Measurements from ENCODE around the gene MTMR6. TPM values are rescaled to one million over a fixed set of nuclear protein-coding genes. Genes with fewer than 3 reads are reported as not detected.

The MTMR6 gene
- total RNA-seq, 1 experiment from 2014 or later, result 9.7 TPM

GRCh38 chr13:25330541-25330940, 43.3 kb upstream of the MTMR6 start:
- TF ChIP-seq POLR2AphosphoS5 (IDR thresholded peaks at IDR 0.05; ENCODE audit: low read depth, low read length), result no peak
- TF ChIP-seq REST (IDR thresholded peaks at IDR 0.05; ENCODE audit: insufficient read depth in 1 of 2, low read depth in 2 of 2, low read length in 1 of 2), result no peak
- TF ChIP-seq, protein P1, sequence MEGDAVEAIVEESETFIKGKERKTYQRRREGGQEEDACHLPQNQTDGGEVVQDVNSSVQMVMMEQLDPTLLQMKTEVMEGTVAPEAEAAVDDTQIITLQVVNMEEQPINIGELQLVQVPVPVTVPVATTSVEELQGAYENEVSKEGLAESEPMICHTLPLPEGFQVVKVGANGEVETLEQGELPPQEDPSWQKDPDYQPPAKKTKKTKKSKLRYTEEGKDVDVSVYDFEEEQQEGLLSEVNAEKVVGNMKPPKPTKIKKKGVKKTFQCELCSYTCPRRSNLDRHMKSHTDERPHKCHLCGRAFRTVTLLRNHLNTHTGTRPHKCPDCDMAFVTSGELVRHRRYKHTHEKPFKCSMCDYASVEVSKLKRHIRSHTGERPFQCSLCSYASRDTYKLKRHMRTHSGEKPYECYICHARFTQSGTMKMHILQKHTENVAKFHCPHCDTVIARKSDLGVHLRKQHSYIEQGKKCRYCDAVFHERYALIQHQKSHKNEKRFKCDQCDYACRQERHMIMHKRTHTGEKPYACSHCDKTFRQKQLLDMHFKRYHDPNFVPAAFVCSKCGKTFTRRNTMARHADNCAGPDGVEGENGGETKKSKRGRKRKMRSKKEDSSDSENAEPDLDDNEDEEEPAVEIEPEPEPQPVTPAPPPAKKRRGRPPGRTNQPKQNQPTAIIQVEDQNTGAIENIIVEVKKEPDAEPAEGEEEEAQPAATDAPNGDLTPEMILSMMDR (IDR thresholded peaks at IDR 0.05), result no peak
- no peak for TF ChIP-seq TCF7L2 (IDR thresholded peaks at IDR 0.05; ENCODE audit: low read depth, low read length)
- intact Hi-C loops (cut with micrococcal nuclease; ENCODE audit: unreplicated experiment) (no loop called here), in situ Hi-C loops (cut with HindIII; ENCODE audit: low pct_unique_long_range_greater_than_20kb, low sequenced_read_pairs) (no loop called here)

GRCh38 chr13:25329706-25330105, 42.4 kb upstream of the MTMR6 start:
- DNase-seq (ENCODE audit: low read depth, low spot score), result no peak

More at GRCh38 chr13:25330541-25330940, 43.3 kb upstream of the MTMR6 start:
- Histone ChIP-seq H3K36me3 (ENCODE audit: control insufficient read depth, insufficient read depth, low read length) (peaks cover 57% of the 10 kb centered on the region), H3K9me3 (ENCODE audit: control insufficient read depth, insufficient read depth, low read depth, low read length) (no peaks in the 10 kb centered on the region), H3K27ac (ENCODE audit: low read length) (no peak overlapping the region), H3K4me3 (ENCODE audit: low read depth in 2 of 2, low read length in 2 of 2) (no peak overlapping the region), H3K27me3 (ENCODE audit: control insufficient read depth, insufficient read depth, low read length) (no peaks in the 10 kb centered on the region), H3K4me1 (ENCODE audit: control insufficient read depth, insufficient read depth, low read length) (no peaks in the 10 kb centered on the region)
- ChIA-PET POLR2A (no interaction called here), CTCF (no interaction called here)
- BruUV-seq (replicated peaks), result no TSS peak
- ATAC-seq (no peak), DNase-seq (ENCODE audit: low read depth, low spot score) (no peak)

More at GRCh38 chr13:25329706-25330105, 42.4 kb upstream of the MTMR6 start:
- Histone ChIP-seq H3K27ac (ENCODE audit: low read length) (no peak overlapping the region), H3K27me3 (ENCODE audit: control insufficient read depth, insufficient read depth, low read length) (no peaks in the 10 kb centered on the region), H3K36me3 (ENCODE audit: control insufficient read depth, insufficient read depth, low read length) (peaks cover 64% of the 10 kb centered on the region), H3K4me1 (ENCODE audit: control insufficient read depth, insufficient read depth, low read length) (no peaks in the 10 kb centered on the region), H3K9me3 (ENCODE audit: control insufficient read depth, insufficient read depth, low read depth, low read length) (no peaks in the 10 kb centered on the region), H3K4me3 (ENCODE audit: low read depth in 2 of 2, low read length in 2 of 2) (no peak overlapping the region)
- intact Hi-C loops (cut with micrococcal nuclease; ENCODE audit: unreplicated experiment) (no loop called here), in situ Hi-C loops (cut with HindIII; ENCODE audit: low pct_unique_long_range_greater_than_20kb, low sequenced_read_pairs) (no loop called here)
- CTCF ChIA-PET, result no interaction called here
- POLR2A ChIA-PET, result no interaction called here
- TF ChIP-seq TCF7L2 (IDR thresholded peaks at IDR 0.05; ENCODE audit: low read depth, low read length), result no peak
- TF ChIP-seq SIN3A (IDR thresholded peaks at IDR 0.05; ENCODE audit: borderline replicate concordance, insufficient read depth, low read depth, low read length), result no peak
- no peak for TF ChIP-seq POLR2AphosphoS5 (IDR thresholded peaks at IDR 0.05; ENCODE audit: low read depth, low read length)
- TF ChIP-seq, protein P1 (IDR thresholded peaks at IDR 0.05), result no peak
- TF ChIP-seq REST (IDR thresholded peaks at IDR 0.05; ENCODE audit: insufficient read depth in 1 of 2, low read depth in 2 of 2, low read length in 1 of 2), result no peak
- peak; percentile 83 for ATAC-seq
- no TSS peak for BruUV-seq (replicated peaks)

Data from Panc1 (cell line).